ENCODE data around the gene DAB2.
"Not testable (repeated sequence)": the region's sequence is repeated elsewhere in the genome, so short reads cannot be mapped to it uniquely, and the experiment has no call there.

The DAB2 gene

DNA sequence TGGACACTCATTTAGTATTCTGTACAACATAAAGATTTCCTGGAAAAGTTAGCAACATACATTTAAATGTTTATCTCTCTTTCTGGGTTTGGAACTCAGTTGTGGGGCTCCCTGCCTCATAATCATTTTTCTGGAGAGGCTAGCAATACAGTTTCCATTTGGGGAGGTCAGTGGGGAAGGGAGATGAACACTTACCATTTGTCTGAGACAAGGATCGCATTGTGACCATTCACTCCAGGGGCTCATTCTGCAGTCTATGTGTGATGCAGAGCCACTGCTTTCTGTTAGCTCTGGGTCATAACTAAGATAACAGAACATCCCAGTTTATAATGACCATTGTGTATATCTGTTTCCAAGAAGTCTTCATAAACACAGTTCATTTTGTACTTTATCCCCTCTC, 82.9 kb downstream of the DAB2 start:
- no peak for DNase-seq (ENCODE audit: low read depth)
- H3K4me3 ChIP-seq (ENCODE audit: low read length), result no peak overlapping the region
- TF ChIP-seq, protein P1, sequence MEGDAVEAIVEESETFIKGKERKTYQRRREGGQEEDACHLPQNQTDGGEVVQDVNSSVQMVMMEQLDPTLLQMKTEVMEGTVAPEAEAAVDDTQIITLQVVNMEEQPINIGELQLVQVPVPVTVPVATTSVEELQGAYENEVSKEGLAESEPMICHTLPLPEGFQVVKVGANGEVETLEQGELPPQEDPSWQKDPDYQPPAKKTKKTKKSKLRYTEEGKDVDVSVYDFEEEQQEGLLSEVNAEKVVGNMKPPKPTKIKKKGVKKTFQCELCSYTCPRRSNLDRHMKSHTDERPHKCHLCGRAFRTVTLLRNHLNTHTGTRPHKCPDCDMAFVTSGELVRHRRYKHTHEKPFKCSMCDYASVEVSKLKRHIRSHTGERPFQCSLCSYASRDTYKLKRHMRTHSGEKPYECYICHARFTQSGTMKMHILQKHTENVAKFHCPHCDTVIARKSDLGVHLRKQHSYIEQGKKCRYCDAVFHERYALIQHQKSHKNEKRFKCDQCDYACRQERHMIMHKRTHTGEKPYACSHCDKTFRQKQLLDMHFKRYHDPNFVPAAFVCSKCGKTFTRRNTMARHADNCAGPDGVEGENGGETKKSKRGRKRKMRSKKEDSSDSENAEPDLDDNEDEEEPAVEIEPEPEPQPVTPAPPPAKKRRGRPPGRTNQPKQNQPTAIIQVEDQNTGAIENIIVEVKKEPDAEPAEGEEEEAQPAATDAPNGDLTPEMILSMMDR (IDR thresholded peaks at IDR 0.05; ENCODE audit: insufficient read depth, low read depth, low read length, missing control alignments), result no peak

DNA sequence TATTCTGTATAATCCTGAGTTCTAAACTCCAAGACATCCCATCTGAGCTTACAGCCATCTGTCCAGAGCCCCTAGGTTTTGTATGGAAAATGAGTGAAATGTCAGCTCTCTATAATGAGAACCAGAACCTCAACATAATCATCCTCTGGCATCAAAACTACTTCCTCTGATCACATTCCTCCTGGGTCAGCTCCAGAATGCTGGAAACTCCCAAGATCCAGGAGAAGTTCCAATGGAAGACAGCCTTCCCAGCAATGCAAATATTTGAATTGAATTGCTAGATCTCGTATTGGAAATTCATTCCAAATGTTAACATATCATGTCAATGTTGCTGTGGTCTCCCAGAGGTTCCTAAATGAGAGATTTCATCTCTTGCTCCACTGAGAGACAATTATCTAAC, 84.3 kb downstream of the DAB2 start:
- TF ChIP-seq, protein P1 (IDR thresholded peaks at IDR 0.05; ENCODE audit: insufficient read depth, low read depth, low read length, missing control alignments), result no peak
- DNase-seq (ENCODE audit: low read depth), result no peak
- H3K4me3 ChIP-seq (ENCODE audit: low read length), result no peak overlapping the region

DNA sequence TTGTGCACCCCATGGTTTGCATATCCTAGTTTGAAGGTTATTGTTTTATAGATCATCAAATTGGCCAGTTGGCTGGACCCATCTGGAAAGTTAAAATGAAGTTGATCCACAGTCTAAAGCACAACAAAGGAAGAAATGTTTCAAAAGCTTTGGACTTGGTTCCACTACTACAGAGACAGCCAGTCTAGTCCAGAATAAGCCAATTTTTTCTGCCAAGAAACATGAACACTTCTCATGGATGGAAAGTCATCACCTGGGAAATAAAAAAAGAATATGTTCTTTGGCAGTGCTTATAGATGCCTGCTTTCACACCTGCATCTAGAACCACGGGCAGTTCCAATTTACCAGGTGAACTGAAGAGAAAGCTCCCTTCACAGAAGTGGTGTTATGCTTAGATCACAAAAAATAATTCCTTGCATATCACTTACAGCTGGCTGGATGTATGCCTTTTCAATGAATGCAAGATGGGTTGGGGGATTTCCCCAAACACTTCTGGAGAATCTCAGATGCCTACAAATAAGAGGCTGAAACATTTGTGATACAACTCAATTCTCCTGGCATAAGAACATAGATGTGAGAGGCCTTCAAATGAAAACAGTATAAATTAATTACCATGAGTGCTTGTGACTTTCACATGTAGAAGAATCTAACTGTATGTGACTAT, 87.4 kb downstream of the DAB2 start:
- no peak overlapping the region for H3K4me3 ChIP-seq (ENCODE audit: low read length)
- TF ChIP-seq, protein P1 (IDR thresholded peaks at IDR 0.05; ENCODE audit: insufficient read depth, low read depth, low read length, missing control alignments), result no peak
- no peak for DNase-seq (ENCODE audit: low read depth)

DNA sequence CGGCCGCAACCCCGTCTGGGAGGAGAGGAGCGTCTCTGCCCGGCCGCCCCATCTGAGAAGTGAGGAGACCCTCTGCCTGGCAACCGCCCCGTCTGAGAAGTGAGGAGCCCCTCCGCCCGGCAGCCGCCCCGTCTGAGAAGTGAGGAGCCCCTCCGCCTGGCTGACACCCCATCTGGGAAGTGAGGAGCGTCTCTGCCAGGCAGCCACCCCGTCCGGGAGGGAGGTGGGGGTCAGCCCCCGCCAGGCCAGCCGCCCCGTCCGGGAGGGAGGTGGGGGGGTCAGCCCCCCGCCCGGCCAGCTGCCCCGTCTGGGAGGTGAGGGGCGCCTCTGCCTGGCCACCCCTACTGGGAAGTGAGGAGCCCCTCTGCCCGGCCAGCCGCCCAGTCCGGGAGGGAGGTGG, 90.5 kb downstream of the DAB2 start:
- not testable (repeated sequence) for H3K4me3 ChIP-seq (ENCODE audit: low read length); DNase-seq (ENCODE audit: low read depth)

DNA sequence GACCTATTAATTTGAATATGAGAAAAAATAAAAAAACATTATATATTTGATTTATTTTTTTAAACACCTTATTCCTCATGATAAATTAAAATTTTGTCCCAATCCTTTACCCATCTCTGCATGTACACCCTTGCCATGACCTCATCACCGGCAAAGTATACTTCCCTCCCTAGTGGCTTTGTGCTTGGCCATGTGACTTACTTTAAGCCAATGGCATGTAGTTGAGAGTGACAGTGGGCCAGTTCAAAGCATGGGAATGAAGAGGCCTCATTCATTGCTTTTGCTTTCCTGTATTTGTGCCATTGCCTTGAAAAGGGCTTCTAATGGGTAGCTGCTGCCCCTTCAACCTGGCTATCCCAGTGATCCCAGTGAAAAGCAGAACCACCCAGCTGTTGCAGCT, 91.7 kb downstream of the DAB2 start:
- TF ChIP-seq, protein P1 (IDR thresholded peaks at IDR 0.05; ENCODE audit: insufficient read depth, low read depth, low read length, missing control alignments), result no peak
- no peak overlapping the region for H3K4me3 ChIP-seq (ENCODE audit: low read length)
- no peak for DNase-seq (ENCODE audit: low read depth)

DNA sequence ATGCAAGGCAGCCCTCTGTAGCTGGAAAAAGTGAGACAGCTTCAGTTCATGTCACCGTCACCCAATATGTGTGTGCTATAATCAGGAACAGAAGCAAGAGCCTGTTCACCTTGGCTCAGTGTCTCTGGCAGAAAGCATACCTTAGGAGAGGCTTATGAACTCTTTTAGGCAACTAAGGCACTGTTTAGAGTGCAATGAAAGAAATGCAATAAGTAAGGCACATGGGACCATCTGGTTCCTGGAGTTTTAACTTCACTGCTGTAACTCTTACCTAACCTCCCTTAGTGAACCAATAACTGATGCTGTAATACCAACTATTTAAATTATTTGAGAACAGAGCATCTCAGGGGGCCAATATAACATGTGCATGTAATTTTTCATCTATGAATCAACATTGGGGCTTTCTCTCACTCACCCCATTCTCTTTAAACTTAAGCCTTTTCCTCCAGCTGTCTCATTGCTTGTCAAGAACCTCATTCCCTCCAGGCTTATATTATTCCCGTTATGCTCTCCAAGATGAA, 92.9 kb downstream of the DAB2 start:
- H3K4me3 ChIP-seq (ENCODE audit: low read length), result no peak overlapping the region
- DNase-seq (ENCODE audit: low read depth), result no peak
- TF ChIP-seq, protein P1 (IDR thresholded peaks at IDR 0.05; ENCODE audit: insufficient read depth, low read depth, low read length, missing control alignments), result no peak

DNA sequence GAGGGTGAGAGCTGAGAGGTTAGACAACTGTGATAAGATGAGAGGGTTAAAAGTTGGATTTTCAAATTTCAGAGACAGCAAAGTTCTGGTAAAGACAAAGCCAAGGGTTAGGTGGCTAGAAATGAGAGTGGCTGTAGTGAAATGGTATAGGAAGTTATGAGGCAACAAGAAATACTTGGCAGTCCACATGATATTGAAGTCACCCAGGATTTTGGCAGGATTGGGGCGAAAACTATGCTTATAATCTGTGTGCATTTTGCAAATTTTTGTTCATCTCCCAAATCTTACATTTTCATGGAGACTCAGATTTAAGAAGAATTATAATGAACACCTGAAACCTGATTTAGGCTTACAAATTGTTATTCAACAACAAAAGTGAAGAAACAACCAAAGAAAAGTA, 96.0 kb downstream of the DAB2 start:
- DNase-seq (ENCODE audit: low read depth), result no peak
- no peak overlapping the region for H3K4me3 ChIP-seq (ENCODE audit: low read length)
- TF ChIP-seq, protein P1 (IDR thresholded peaks at IDR 0.05; ENCODE audit: insufficient read depth, low read depth, low read length, missing control alignments), result no peak
